IPS DF 4.7 (cell line): ENCODE data around the gene ARHGAP45.

ENCODE experiments used
- DNase-seq: peaks from one replicate; pipeline ENCODE4 v3.0.0-alpha.2; 2013; ENCODE audit warnings: low spot score; ENCODE audit errors: extremely low read depth

Gene ARHGAP45

GRCh38 chr19:1054102-1055027 is 12.6 kb upstream of the ARHGAP45 start:
- DNase-seq: no peak

DNA sequence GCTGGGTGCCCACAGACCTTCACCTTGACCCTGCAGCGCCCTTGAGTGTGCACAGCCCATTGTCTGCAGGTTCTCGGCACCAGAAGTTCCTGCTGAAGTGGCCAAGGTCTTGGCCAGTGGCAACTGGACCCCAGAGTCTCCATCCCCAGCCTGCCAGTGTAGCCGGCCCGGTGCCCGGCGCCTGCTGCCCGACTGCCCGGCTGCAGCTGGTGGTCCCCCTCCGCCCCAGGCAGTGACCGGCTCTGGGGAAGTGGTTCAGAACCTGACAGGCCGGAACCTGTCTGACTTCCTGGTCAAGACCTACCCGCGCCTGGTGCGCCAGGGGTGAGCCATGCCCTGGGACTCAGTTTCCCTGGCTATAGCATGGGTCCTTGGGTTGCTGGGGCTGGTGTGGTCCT is 11.9 kb upstream of the ARHGAP45 start:
- DNase-seq: no peak

GRCh38 chr19:1055886-1056620 is 10.9 kb upstream of the ARHGAP45 start:
- DNase-seq: no peak

DNA sequence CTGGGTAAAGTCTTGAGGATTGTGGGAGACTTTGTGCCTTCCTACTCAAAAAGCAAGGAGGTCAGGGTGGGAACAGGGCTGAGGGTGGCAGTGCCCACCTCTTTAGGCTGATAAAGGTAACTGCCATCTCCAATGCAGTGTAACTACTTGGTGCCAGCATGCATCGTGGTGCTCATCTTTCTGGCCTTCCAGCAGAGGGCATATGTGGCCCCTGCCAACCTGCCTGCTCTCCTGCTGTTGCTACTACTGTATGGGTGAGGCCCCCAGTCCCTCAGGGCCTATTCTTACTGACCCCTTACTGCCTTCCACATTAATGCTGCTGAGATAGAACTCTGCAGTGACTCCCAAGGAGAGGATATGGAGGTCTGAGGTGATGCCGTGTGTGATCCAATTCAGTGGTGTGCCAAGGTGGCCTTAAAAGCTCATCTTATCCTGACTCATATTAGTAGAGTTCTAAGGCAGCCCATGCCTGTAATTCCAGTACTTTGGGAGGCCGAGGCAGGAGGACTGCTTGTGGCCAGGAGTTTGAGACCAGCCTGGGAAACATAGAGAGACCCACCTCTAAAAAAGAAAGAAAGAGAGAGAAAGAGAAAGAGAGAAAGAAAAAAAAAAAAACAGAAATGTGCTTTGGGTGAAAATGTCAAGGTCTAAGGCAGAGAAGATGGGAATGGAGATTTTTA is 9.7 kb upstream of the ARHGAP45 start:
- DNase-seq: no peak

GRCh38 chr19:1058112-1058511 is 8.9 kb upstream of the ARHGAP45 start:
- DNase-seq: no peak

GRCh38 chr19:1060689-1061088 is 6.3 kb upstream of the ARHGAP45 start:
- DNase-seq: no peak

- DNase-seq: no peak
Measured at GRCh38 chr19:1061987-1062386, 5.0 kb upstream of the ARHGAP45 start.

DNA sequence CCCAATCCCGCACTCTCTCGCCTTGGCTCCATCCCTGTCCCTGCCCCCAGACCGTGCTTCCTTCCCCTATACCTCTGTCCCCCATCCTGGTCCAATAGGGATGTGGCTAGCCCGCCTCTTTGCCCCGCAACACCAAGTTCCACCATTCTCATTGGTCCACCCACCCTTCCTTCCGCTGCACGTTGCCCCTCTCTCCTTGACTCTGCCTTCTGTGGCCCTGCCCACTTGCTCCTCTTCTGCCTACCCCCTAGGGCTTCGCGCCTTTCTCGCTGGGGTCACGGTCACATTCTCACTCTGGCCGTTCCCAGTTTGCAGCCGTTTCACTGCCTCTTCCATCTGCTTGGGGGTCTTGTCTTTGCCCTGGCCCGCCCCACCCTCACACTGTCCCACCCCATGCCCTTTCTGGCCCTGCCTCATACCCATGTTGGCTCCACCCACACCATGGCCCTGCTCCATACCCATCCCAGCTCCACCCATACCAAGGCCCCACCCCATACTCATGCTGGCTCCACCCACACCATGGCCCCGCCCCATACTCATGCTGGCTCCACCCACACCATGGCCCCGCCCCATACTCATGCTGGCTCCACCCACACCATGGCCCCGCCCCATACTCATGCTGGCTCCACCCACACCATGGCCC is 4.5 kb upstream of the ARHGAP45 start:
- no peak for DNase-seq

- no peak for DNase-seq
Measured at GRCh38 chr19:1063030-1063908, 3.7 kb upstream of the ARHGAP45 start.

DNA sequence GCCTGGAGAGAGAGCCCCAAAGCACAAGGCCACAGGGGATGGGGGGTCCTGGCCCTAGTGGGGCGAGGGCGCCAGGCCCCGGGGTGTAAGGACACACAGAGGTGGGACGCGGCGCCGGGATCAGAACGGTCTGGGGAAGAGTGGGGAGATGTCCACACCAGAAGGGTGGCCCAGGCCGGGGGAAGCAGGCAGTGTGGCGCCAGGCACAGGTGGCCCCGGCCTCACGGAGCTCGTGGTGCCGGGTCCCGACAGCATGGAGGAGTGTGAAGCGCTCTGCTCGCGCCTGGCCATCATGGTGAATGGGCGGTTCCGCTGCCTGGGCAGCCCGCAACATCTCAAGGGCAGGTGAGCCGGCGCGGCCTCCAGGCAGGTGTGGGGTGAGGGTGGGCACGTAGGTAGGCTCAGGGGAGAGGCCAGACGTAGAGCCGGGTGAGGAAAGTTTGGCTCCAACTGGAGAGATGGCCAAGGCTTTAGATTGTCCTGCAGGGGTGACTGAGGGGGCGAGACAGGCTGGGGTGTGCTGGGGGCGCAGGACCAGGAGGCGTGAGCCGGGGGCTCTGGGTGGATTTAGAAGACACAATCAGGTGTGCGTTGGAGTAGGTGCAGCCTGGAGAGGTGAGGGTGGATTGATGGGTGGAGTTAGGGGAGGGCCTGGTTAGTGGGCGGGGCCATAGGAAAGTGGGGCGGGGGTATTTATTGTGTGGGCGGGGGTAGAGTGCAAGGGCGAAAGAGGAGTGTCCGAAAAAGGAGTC is 2.9 kb upstream of the ARHGAP45 start:
- DNase-seq: no peak

DNA sequence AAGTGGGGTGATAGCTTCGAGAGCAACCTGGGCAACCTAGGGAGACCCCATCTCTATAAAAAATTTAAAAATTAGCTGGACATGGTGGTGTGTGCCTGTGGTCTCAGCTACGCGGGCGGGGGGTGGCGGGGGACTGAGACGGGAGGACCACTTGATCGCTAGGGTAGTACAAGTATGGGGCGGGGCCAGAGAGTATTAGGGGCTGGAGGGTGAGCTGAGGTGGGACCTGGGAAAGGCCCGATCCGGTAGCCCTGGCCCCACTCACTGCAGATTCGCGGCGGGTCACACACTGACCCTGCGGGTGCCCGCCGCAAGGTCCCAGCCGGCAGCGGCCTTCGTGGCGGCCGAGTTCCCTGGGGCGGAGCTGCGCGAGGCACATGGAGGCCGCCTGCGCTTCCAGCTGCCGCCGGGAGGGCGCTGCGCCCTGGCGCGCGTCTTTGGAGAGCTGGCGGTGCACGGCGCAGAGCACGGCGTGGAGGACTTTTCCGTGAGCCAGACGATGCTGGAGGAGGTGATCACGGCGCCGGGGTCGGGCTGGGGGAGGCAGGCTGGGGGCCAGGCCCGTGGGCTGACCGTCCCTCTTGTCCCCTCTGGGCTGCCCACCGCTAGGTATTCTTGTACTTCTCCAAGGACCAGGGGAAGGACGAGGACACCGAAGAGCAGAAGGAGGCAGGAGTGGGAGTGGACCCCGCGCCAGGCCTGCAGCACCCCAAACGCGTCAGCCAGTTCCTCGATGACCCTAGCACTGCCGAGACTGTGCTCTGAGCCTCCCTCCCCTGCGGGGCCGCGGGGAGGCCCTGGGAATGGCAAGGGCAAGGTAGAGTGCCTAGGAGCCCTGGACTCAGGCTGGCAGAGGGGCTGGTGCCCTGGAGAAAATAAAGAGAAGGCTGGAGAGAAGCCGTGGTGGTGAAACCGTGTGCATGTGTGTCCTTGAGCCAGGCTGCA is 2.0 kb upstream of the ARHGAP45 start:
- no peak for DNase-seq

- no peak for DNase-seq
Measured at GRCh38 chr19:1065606-1066109, 1.3 kb upstream of the ARHGAP45 start.

GRCh38 chr19:1066251-1066747 is 668 bp upstream of the ARHGAP45 start:
- DNase-seq: no peak

DNA sequence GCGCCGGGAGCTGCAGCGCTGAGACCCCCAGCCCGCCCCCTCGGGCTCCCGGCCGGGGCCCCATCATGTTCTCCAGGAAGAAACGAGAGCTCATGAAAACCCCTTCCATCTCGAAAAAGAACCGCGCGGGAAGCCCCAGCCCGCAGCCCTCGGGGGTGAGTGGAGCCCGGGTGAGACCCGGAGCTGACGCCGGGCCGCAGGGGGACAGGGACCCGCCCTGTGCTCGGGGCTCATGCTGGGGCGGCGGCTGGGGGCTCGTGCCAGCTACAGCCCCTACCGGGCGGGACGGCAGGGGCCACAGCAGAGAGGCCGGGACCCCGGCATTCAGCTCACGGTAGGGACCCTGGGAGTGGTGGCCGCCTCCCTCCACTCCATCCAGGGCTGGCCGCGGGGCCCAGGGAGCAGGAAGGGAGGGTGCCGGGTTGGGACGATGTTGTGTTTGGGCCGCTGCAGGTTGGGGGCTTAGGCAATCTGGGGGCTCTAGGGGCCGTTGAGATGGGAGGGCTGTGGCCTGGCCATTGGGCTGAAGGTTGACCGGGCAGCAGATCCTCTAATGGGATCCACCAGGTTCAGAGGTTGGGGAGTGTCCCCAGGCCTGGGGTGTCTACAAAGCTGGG is 482 bp downstream of the ARHGAP45 start:
- DNase-seq: no peak

DNA sequence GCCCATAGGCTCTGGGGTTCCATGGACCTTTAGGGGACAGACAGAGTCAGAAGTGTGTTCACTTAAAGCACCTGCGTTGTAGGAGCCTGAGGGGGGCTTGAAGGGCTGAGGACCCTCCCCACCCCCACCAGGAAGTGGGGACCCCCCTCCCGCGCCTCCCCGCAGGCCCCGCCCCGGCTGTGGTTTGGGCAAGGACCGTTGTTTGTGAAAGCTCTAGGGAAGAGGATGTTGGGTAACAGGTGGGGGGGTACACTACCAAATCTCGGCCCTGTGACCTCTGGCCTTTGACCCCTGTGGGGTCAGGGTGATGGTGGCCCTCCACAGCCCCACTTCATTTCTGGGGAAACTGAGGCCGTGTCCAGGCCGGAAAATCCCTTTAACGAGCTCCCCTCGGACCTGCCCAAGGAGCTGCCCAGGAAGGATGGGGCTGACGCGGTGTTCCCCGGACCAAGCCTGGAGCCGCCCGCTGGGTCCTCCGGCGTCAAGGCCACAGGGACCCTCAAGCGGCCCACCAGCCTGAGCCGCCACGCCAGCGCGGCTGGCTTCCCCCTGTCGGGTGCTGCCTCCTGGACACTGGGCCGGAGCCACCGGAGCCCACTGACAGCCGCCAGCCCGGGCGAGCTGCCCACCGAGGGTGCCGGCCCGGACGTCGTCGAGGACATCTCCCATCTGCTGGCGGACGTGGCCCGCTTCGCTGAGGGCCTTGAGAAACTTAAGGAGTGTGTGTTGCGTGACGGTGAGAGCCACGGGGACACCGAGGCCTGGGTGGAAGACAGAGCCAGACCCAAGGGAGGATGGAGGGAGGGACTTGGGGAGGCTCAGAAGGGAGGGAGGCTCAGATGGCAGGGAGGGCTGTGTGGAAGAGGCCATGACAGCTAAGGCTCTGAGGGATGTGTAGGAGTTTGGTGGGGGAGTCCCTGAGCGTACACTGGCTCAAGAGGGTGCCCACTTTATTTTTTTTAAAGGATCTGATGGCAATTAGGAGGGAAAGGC is 1.3 kb downstream of the ARHGAP45 start:
- no peak for DNase-seq

DNA sequence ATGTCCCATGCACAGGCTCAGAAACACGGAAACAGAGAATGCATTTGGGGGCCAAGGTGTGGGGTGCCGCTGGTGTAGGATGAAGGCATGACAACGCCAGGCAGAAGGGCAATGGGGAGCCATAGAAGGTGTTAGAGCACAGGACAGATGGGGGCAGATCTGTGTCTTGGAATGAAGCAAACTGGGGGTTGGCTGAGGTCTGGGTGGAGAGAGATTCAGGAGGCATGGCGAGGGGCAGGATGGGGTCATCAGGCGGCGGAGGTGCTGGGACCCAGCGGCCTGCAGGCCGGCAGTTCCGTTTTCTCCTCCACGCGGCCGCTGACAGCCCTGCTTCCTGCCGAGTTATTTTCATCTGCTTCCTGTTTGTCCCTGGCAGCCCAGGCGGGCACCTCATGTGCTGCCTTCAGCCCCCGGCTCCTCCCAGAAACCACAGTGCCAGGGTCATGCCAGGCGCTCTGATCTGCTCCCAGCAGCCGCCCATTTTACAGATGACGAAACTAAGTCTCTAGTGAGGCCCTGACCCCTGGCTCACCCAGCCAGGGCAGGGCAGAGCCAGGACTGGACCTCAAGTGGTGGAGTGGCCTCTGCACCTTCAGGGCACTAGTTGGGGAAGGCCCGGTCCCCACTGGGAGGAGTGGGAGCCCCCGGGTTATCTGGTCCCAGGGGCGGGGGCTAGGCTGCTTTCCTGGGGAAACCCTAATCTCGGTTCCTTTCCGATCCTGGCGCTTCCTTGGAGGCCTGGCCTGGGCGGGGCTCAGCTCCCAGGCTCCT is 2.2 kb downstream of the ARHGAP45 start:
- DNase-seq: no peak
